HEK293 (cell line): ENCODE data around the gene DOCK3.

ENCODE experiments used
- CTCF ChIA-PET: fragments of 350-600 bp; formaldehyde crosslinking; extraction: SDS; loops from one replicate; lab custom pipeline; 2021; ENCODE audit warnings: antibody characterized with exemption; lab: Yijun Ruan, JAX
- POLR2A ChIA-PET: fragments of 300-600 bp; formaldehyde crosslinking; extraction: SDS; loops from one replicate; lab custom pipeline; 2020; ENCODE audit warnings: antibody characterized with exemption, inconsistent platforms; lab: Yijun Ruan, JAX
- H3K27ac ChIP-seq: fragments of 200-500 bp; sonication (Bioruptor generic); 2 replicates; pipeline ENCODE4 v1.5.1; 2014; ENCODE audit warnings: low read depth, low read length, control low read depth, inconsistent platforms; ENCODE audit errors: extremely low read depth
- H3K36me3 ChIP-seq, 2 experiments: fragments of 200-500 bp in 1 of 2; sonication (Bioruptor generic) in 1 of 2; 1 replicate in 1 of 2; 2 replicates in 1 of 2; pipeline ENCODE4 v1.5.1; 2014 to 2017; ENCODE audit warnings: inconsistent platforms in 2 of 2, low read length in 2 of 2; ENCODE audit not compliant: control insufficient read depth in 2 of 2, insufficient read depth in 1 of 2
- H3K4me1 ChIP-seq: fragments of 200-500 bp; sonication (Bioruptor generic); 2 replicates; pipeline ENCODE4 v1.5.1; 2014; ENCODE audit warnings: mild to moderate bottlenecking, low read length, inconsistent platforms; ENCODE audit not compliant: control insufficient read depth, insufficient read depth
- H3K4me3 ChIP-seq: 2 replicates; pipeline ENCODE4 v1.5.1; 2011; ENCODE audit warnings: low read depth, mild to moderate bottlenecking, control low read depth, low read length, moderate library complexity
- H3K9me3 ChIP-seq: fragments of 200-500 bp; sonication (Bioruptor generic); 2 replicates; pipeline ENCODE4 v1.5.1; 2014; ENCODE audit warnings: low read depth, low read length, inconsistent platforms; ENCODE audit not compliant: control insufficient read depth, insufficient read depth
- EGR2 ChIP-seq: fragments of 450-650 bp; formaldehyde crosslinking; IDR thresholded peaks from 2 replicates; pipeline ENCODE4 v1.5.1; 2016; ENCODE audit warnings: low read depth, missing biosample characterization, missing genetic modification characterization
- ELK4 ChIP-seq: IDR thresholded peaks from 2 replicates; pipeline ENCODE4 v1.6.1; 2011; ENCODE audit warnings: mild to moderate bottlenecking, low read depth, low read length, borderline replicate concordance
- GLI2 ChIP-seq: fragments of 450-650 bp; formaldehyde crosslinking; IDR thresholded peaks from 2 replicates; pipeline ENCODE4; 2017; ENCODE audit warnings: missing biosample characterization, missing genetic modification characterization, low read depth, borderline replicate concordance
- KLF10 ChIP-seq: fragments of 450-650 bp; IDR thresholded peaks from 2 replicates; pipeline ENCODE4 v1.5.1; 2018; ENCODE audit warnings: missing biosample characterization, mild to moderate bottlenecking, missing genetic modification characterization
- KLF8 ChIP-seq: fragments of 450-650 bp; formaldehyde crosslinking; IDR thresholded peaks from 2 replicates; pipeline ENCODE4 v1.5.1; 2016; ENCODE audit warnings: missing biosample characterization, missing genetic modification characterization
- MZF1 ChIP-seq: fragments of 450-650 bp; formaldehyde crosslinking; IDR thresholded peaks from 2 replicates; pipeline ENCODE4 v1.5.1; 2017; ENCODE audit warnings: missing biosample characterization, missing genetic modification characterization, borderline replicate concordance
- PRDM10 ChIP-seq: fragments of 450-650 bp; formaldehyde crosslinking; IDR thresholded peaks from 2 replicates; pipeline ENCODE4 v1.5.1; 2016; ENCODE audit warnings: missing biosample characterization, missing genetic modification characterization
- PRDM4 ChIP-seq: fragments of 450-650 bp; formaldehyde crosslinking; IDR thresholded peaks from 2 replicates; pipeline ENCODE4 v1.5.1; 2017; ENCODE audit warnings: missing biosample characterization, missing genetic modification characterization
- ZBTB44 ChIP-seq: fragments of 450-650 bp; IDR thresholded peaks from 2 replicates; pipeline ENCODE4 v1.5.1; 2018; ENCODE audit warnings: missing biosample characterization, mild to moderate bottlenecking, missing genetic modification characterization
- ZBTB7A ChIP-seq: fragments of 450-650 bp; formaldehyde crosslinking; IDR thresholded peaks from 2 replicates; pipeline ENCODE4 v1.5.1; 2016; ENCODE audit warnings: low read depth, missing biosample characterization, missing genetic modification characterization
- ZFP41 ChIP-seq: fragments of 450-650 bp; formaldehyde crosslinking; IDR thresholded peaks from 2 replicates; pipeline ENCODE4 v1.5.1; 2016; ENCODE audit warnings: missing biosample characterization, missing genetic modification characterization, borderline replicate concordance
- ZNF112 ChIP-seq: fragments of 450-650 bp; formaldehyde crosslinking; IDR thresholded peaks from 2 replicates; pipeline ENCODE4 v1.5.0; 2017; ENCODE audit warnings: missing biosample characterization, missing genetic modification characterization
- ZNF133 ChIP-seq: fragments of 450-650 bp; formaldehyde crosslinking; IDR thresholded peaks from 2 replicates; pipeline ENCODE4 v1.5.1; 2016; ENCODE audit warnings: missing biosample characterization, missing genetic modification characterization
- ZNF184 ChIP-seq: fragments of 450-650 bp; IDR thresholded peaks from 2 replicates; pipeline ENCODE4 v1.5.1; 2018; ENCODE audit warnings: missing biosample characterization, mild to moderate bottlenecking, missing genetic modification characterization
- ZNF19 ChIP-seq: fragments of 450-650 bp; formaldehyde crosslinking; IDR thresholded peaks from 2 replicates; pipeline ENCODE4; 2016; ENCODE audit warnings: missing biosample characterization, missing genetic modification characterization, low read depth
- ZNF292 ChIP-seq: fragments of 450-650 bp; formaldehyde crosslinking; IDR thresholded peaks from 2 replicates; pipeline ENCODE4 v1.5.1; 2016; ENCODE audit warnings: low read depth, missing biosample characterization, missing genetic modification characterization, borderline replicate concordance
- ZNF311 ChIP-seq: fragments of 450-650 bp; formaldehyde crosslinking; IDR thresholded peaks from 2 replicates; pipeline ENCODE4 v1.5.1; 2017; ENCODE audit warnings: missing biosample characterization, missing genetic modification characterization, borderline replicate concordance
- ZNF544 ChIP-seq: fragments of 450-650 bp; formaldehyde crosslinking; IDR thresholded peaks from 2 replicates; pipeline ENCODE4 v1.5.0; 2017; ENCODE audit warnings: missing biosample characterization, missing genetic modification characterization
- ZNF549 ChIP-seq: fragments of 450-650 bp; IDR thresholded peaks from 2 replicates; pipeline ENCODE4 v1.5.1; 2018; ENCODE audit warnings: missing biosample characterization, missing genetic modification characterization, mild to moderate bottlenecking, inconsistent platforms, moderate library complexity
- ZNF561 ChIP-seq: fragments of 450-650 bp; IDR thresholded peaks from 2 replicates; pipeline ENCODE4 v1.5.1; 2018; ENCODE audit warnings: missing biosample characterization, missing genetic modification characterization, borderline replicate concordance
- ZNF621 ChIP-seq: fragments of 450-650 bp; formaldehyde crosslinking; IDR thresholded peaks from 2 replicates; pipeline ENCODE4 v1.5.1; 2017; ENCODE audit warnings: missing biosample characterization, missing genetic modification characterization
- ZNF629 ChIP-seq: fragments of 450-650 bp; formaldehyde crosslinking; IDR thresholded peaks from 2 replicates; pipeline ENCODE4 v1.5.1; 2017; ENCODE audit warnings: missing biosample characterization, missing genetic modification characterization
- ZNF792 ChIP-seq: fragments of 450-650 bp; formaldehyde crosslinking; IDR thresholded peaks from 2 replicates; pipeline ENCODE4 v1.5.1; 2016; ENCODE audit warnings: missing biosample characterization, missing genetic modification characterization
- ZNF830 ChIP-seq: fragments of 450-650 bp; IDR thresholded peaks from 2 replicates; pipeline ENCODE4 v1.5.0; 2018; ENCODE audit warnings: missing biosample characterization, missing genetic modification characterization, low read depth, mild to moderate bottlenecking, moderate library complexity

DOCK3 gene

GRCh38 chr3:50708620-50709019 is 33.9 kb downstream of the DOCK3 start:
- no peak overlapping the region for H3K4me3 ChIP-seq
- no peaks in the 10 kb centered on the region for H3K9me3 ChIP-seq
- no peak for TF ChIP-seq GLI2 (tag by site-specific recombination)
- no peak for TF ChIP-seq ZNF311 (tag by site-specific recombination)
- TF ChIP-seq ZNF561 (tag by site-specific recombination) = peak; percentile 69; the same call in 1 of the 2 replicates
- peak; percentile 80; the same call in 1 of the 2 replicates for TF ChIP-seq ZNF544 (tag by site-specific recombination)
- peak; percentile 48; the same call in 1 of the 2 replicates for TF ChIP-seq KLF10 (tag by site-specific recombination)
- no peak for TF ChIP-seq ZNF292 (tag by site-specific recombination)
- TF ChIP-seq ELK4 = no peak
- TF ChIP-seq KLF8 (tag by site-specific recombination) = no peak
- 0 out of 2 replicates have a peak, but pooled peaks have one; percentile 49 for TF ChIP-seq ZNF549
- TF ChIP-seq ZNF19 (tag by site-specific recombination) = no peak
- peak; percentile 48; the same call in 1 of the 2 replicates for TF ChIP-seq ZNF830 (tag by site-specific recombination)
- no peak for TF ChIP-seq ZNF621 (tag by site-specific recombination)
- peak; percentile 14; the same call in 1 of the 2 replicates for TF ChIP-seq ZNF133
- no peak for TF ChIP-seq ZNF792 (tag by site-specific recombination)
- TF ChIP-seq EGR2 = no peak
- TF ChIP-seq PRDM4 (tag by site-specific recombination) = no peak
- no peak for TF ChIP-seq ZFP41
- TF ChIP-seq ZNF112 (tag by site-specific recombination) = peak; percentile 33; the same call in 1 of the 2 replicates
- TF ChIP-seq ZBTB7A (tag by site-specific recombination) = no peak
- TF ChIP-seq ZNF629 (tag by site-specific recombination) = no peak
- TF ChIP-seq ZNF184 (tag by site-specific recombination) = peak; percentile 71; the same call in 1 of the 2 replicates
- peak; percentile 48; the same call in 1 of the 2 replicates for TF ChIP-seq MZF1 (tag by site-specific recombination)
- TF ChIP-seq PRDM10 (tag by site-specific recombination) = peak; percentile 36
- TF ChIP-seq ZBTB44 (tag by site-specific recombination) = peak; percentile 38; the same call in 1 of the 2 replicates
- POLR2A ChIA-PET = no interaction called here
- CTCF ChIA-PET = interaction anchor here (0.7 kb wide), 2 partner anchors 166 to 333 kb away, joined by 3 to 4 read pairs; no protein-coding TSS in a partner anchor
- peaks cover 12% of the 10 kb centered on the region for H3K4me1 ChIP-seq
- H3K27ac ChIP-seq = no peak overlapping the region
- no peaks in the 10 kb centered on the region for H3K36me3 ChIP-seq
